ENCODE data around the gene HEMK1. TPM values are rescaled to one million over a fixed set of nuclear protein-coding genes. Genes with fewer than 3 reads are reported as not detected.

HEMK1 gene
- total and polyA plus RNA-seq, 2 of the 4 experiments (the other 2 are of a cell fraction) = 17.2 to 20.8 TPM

DNA sequence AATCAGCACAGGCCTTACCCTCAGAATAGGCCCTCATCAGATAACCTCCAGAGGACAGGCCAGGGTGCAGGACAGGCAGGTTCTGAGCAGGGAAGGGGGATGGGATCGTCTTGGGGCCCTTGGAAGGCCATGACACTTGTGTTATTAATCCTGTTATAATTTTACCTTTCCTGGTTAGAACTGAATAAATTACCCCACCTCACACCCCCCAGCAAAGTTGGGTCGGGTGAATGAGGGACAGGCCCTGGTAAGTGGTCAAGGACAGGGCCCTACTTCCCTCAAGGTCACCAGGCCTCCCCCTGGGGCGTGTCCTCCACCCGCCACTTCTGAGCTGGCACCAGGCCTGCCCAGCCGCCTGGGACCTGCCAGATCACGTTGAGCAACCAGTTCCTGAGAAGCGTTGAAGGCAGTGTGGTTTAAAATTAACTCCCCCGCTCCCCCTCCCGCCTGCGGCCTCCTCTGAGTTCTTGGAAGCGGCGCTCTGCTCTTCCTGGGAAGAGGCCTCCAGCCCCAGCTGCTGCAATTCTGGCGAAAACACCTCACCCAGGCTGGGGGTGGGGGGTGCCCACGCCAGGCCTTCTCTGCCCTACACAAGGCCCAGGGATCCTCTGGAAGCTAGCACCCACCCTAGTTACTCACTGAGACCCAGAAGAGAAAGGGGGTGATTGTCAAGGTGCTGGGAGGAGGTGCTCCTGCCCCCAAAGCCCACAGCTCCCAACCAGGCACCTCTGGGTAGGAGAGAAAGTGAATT lies 31.7 kb downstream of the HEMK1 start:
- Histone ChIP-seq H4K91ac (ENCODE audit: insufficient read depth, low read depth, low read length) (peak overlapping the region; percentile 99), H3K27me3 (ENCODE audit: control insufficient read depth, insufficient read depth, low read length) (no peaks in the 10 kb centered on the region), H2BK15ac (ENCODE audit: low read depth, low read length) (peak overlapping the region; percentile 97; the same call in 2 of the 3 replicates), H2BK20ac (ENCODE audit: low read depth, low read length) (peak overlapping the region; percentile 77), H2AK5ac (ENCODE audit: low read depth, low read length) (peak overlapping the region; percentile 99), H3K9ac (ENCODE audit: low read depth, low read length) (peak overlapping the region; percentile 78), H3K23ac (ENCODE audit: low read depth, low read length) (peak overlapping the region; percentile 95), H3K79me1 (ENCODE audit: low read depth in 1 of 2, low read length in 2 of 2) (peaks cover 0 to 4% of the 10 kb centered on the region in 2 experiments; a peak in 1 of 4 replicates), H3K56ac (ENCODE audit: extremely low read depth, insufficient read depth, low read length) (peak overlapping the region; percentile 92), H2AFZ (replicated peaks; ENCODE audit: low read length, poor library complexity) (peak overlapping the region; percentile 95), H3K9me3 (ENCODE audit: control insufficient read depth, insufficient read depth, low read length) (no peaks in the 10 kb centered on the region), H3K4ac (ENCODE audit: low read depth, low read length) (peak overlapping the region; percentile 99), H3K4me2 (ENCODE audit: low read depth, low read length) (peak overlapping the region; percentile 74), H3K36me3 (ENCODE audit: control insufficient read depth, insufficient read depth, low read length) (peaks cover 12% of the 10 kb centered on the region; the same call in 1 of the 2 replicates), H3K4me3 (ENCODE audit: insufficient read depth, low read depth, low read length) (no peak overlapping the region), H3K18ac (ENCODE audit: low read depth, low read length) (peak overlapping the region; percentile 98), H3K4me1 (ENCODE audit: control insufficient read depth, insufficient read depth, low read length) (peaks cover 22% of the 10 kb centered on the region), H4K20me1 (ENCODE audit: insufficient read depth, low read length) (no peaks in the 10 kb centered on the region), H3K27ac (ENCODE audit: insufficient read depth, low read length) (peak overlapping the region; percentile 97), H2BK5ac (ENCODE audit: low read depth, low read length, poor library complexity, severe bottlenecking) (peak overlapping the region; percentile 97), H4K8ac (ENCODE audit: low read depth in 2 of 2, low read length in 2 of 2) (peak overlapping the region; percentile 95 to 99), H2BK120ac (ENCODE audit: low read depth, low read length) (peak overlapping the region; percentile 95), H2AK9ac (replicated peaks; ENCODE audit: low read depth, low read length, poor library complexity) (peak overlapping the region; percentile 99), H3K14ac (replicated peaks; ENCODE audit: low read depth, low read length) (peak overlapping the region; percentile 98), H4K5ac (ENCODE audit: low read depth, low read length) (peak overlapping the region; percentile 99), H3K9me1 (ENCODE audit: insufficient read depth, low read length) (peaks cover 24% of the 10 kb centered on the region)
- no CpG with 5 or more reads among the region's 14 CpGs for WGBS, 2 experiments (ENCODE audit: extremely low coverage in 2 of 2, insufficient read length in 1 of 2)
- DNase-seq (peak; percentile 95), ATAC-seq (ENCODE audit: low read depth) (peak; percentile 73)
- dilution Hi-C loops (cut with HindIII; ENCODE audit: low sequenced_read_pairs, unreplicated experiment) (no loop called here), in situ Hi-C loops (cut with MboI; ENCODE audit: low sequenced_read_pairs) (loop anchor here (25.0 kb wide), 1 partner anchor 1086 kb away; no protein-coding TSS in a partner anchor), intact Hi-C loops (cut with micrococcal nuclease) (loop anchor here (1.0 kb wide), 1 partner anchor 29 kb away; no protein-coding TSS in a partner anchor)
- POLR2A ChIA-PET (ENCODE audit: unreplicated experiment) = interaction anchor here (1.2 kb wide), 1 partner anchor 11 kb away, joined by 5 read pairs; the partner anchor contains the start of gene CISH
- CTCF ChIA-PET = interaction anchor here (1.2 to 1.5 kb wide), 3 partner anchors 11 to 15 kb away, joined by 3 to 9 read pairs (median 5); partner anchors contain the start of gene CISH
- BruUV-seq (replicated peaks) = no TSS peak
- TF ChIP-seq RCOR1 (IDR thresholded peaks at IDR 0.05; ENCODE audit: insufficient replicate concordance, low read length) = no peak
- peak; percentile 73; the same call in 1 of the 2 replicates for TF ChIP-seq MAZ (IDR thresholded peaks at IDR 0.05; ENCODE audit: borderline replicate concordance, low read depth, low read length)
- TF ChIP-seq, protein P1, sequence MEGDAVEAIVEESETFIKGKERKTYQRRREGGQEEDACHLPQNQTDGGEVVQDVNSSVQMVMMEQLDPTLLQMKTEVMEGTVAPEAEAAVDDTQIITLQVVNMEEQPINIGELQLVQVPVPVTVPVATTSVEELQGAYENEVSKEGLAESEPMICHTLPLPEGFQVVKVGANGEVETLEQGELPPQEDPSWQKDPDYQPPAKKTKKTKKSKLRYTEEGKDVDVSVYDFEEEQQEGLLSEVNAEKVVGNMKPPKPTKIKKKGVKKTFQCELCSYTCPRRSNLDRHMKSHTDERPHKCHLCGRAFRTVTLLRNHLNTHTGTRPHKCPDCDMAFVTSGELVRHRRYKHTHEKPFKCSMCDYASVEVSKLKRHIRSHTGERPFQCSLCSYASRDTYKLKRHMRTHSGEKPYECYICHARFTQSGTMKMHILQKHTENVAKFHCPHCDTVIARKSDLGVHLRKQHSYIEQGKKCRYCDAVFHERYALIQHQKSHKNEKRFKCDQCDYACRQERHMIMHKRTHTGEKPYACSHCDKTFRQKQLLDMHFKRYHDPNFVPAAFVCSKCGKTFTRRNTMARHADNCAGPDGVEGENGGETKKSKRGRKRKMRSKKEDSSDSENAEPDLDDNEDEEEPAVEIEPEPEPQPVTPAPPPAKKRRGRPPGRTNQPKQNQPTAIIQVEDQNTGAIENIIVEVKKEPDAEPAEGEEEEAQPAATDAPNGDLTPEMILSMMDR (conservative IDR thresholded peaks at IDR 0.05; ENCODE audit: low read depth, low read length) = no peak
- TF ChIP-seq MAFK (IDR thresholded peaks at IDR 0.05; ENCODE audit: low read depth, low read length) = no peak
- no peak for TF ChIP-seq RFX5 (IDR thresholded peaks at IDR 0.05; ENCODE audit: low read depth, low read length)
- no peak for TF ChIP-seq SMC3 (IDR thresholded peaks at IDR 0.05; ENCODE audit: low read depth, low read length)
- peak; percentile 35; the same call in 1 of the 2 replicates for TF ChIP-seq MXI1 (IDR thresholded peaks at IDR 0.05; ENCODE audit: borderline replicate concordance, low read depth, low read length)
- TF ChIP-seq CHD1 (IDR thresholded peaks at IDR 0.05; ENCODE audit: low read depth, low read length) = no peak
- peak; percentile 28; the same call in 1 of the 2 replicates for TF ChIP-seq BHLHE40 (IDR thresholded peaks at IDR 0.05; ENCODE audit: low read depth, low read length)
- peak; percentile 93 for TF ChIP-seq CEBPB (IDR thresholded peaks at IDR 0.05; ENCODE audit: low read depth, low read length)
- no peak for TF ChIP-seq FOS (IDR thresholded peaks at IDR 0.05; ENCODE audit: low read depth, low read length)
- TF ChIP-seq, protein P2, sequence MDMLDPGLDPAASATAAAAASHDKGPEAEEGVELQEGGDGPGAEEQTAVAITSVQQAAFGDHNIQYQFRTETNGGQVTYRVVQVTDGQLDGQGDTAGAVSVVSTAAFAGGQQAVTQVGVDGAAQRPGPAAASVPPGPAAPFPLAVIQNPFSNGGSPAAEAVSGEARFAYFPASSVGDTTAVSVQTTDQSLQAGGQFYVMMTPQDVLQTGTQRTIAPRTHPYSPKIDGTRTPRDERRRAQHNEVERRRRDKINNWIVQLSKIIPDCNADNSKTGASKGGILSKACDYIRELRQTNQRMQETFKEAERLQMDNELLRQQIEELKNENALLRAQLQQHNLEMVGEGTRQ (IDR thresholded peaks at IDR 0.05; ENCODE audit: low read depth, low read length) = no peak; the same call in 1 of the 2 replicates
- no peak for TF ChIP-seq POLR2A (IDR thresholded peaks at IDR 0.05; ENCODE audit: low read depth, low read length)
- no peak for TF ChIP-seq RAD21 (IDR thresholded peaks at IDR 0.05; ENCODE audit: low read length)
